HG03571 (cell line): ENCODE data around the gene DGKQ.
"Not testable (repeated sequence)": the region's sequence is repeated elsewhere in the genome, so short reads cannot be mapped to it uniquely, and the experiment has no call there.

Source experiments
- ATAC-seq: cut with Tn5 transposase; IDR thresholded peaks from one replicate; pipeline ENCODE4 v1.9.1; 2021; ENCODE audit not compliant: unreplicated experiment

DGKQ gene

DNA sequence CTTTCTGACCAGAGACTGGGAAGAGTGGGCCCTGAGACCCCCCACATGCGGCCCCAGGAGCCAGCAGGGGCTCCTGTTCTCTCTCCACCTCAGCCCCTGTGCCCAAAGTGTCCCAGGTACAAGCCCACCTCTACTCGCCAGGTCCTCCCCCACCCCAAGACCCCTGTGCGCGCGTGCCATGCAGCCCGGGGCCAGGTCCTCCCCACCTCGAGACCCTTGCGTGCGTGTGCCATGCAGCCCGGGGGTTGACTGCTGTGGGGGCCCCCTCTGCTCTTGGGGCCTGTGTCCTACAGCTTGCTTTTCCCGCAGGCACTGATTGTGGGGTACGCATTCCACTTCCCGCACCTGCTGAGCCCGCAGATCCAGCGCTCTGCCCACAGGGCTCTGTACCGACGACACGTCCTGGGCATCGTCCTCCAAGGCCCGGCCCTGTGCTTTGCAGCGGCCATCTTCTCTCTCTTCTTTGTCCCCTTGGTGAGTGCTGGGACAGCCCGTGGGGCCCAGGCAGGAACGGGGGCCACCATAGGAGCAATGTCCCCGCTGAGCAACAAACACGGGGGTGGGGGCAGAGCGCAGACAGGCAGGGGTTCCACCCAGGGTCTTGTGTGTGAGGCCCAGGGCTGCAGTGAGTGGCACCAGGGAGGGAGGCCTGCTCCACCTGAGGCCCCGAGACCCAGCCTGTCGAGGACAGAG lies 20.3 kb downstream of the DGKQ start:
- ATAC-seq = no peak

DNA sequence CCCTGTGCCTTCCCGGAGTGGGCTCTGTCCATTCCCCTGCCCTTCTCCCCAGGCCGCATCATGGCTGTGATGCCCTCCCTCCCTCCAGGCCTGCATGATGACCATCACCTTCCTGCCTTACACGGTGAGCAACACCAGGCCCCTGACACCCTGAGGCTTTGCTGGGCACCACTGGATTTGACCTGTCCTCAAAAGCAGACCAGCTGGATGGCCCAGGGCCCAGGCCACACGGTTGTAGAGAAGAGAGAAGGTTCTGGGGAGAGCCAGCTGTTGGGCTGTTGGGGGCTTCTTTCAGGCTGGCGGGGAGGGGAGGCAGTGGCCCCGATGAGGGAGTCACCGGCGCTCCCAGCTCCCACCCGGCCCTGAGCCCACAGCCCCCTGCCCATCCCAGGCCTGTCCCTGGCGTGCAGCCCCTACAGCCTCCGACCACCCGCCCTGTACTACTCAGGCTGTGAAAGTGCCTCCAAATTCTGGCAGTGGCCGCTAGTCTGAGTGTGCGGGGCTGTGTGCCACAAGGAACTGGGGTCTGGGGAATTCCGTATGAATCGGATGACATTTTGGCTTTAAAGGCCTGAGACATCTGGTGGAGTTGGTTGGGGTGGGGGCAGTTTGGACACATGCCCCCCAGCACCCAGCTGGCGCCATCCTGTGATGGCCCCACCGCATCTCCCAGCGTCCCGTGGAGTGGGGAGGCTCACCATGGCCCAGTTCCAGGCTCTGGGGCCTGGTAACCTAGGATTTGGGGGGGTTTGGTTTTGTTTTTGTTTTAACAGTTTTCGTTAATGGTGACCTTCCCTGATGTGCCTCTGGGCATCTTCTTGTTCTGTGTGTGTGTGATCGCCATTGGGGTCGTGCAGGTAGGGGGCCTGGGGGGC lies 21.5 kb downstream of the DGKQ start:
- ATAC-seq = no peak

DNA sequence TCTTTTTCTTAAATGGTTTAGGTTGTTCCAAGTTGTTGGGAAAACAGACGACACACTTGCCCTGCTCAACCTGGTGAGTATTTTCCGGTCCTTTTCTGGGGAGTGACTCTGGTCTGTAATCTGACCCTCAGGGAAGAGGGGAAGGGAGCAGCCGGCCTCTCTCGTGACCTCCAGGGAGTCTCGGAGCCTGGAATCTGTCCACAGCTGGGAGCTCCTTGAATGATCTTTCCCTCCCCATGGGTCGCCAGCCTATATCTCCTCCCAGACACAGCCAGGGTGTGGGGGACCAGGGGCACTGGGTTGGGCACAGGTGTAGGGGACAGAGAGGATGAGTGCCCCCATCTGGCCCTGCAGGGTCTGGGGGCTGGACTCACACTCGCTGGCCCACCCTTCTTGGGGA lies 22.2 kb downstream of the DGKQ start:
- no peak for ATAC-seq

DNA sequence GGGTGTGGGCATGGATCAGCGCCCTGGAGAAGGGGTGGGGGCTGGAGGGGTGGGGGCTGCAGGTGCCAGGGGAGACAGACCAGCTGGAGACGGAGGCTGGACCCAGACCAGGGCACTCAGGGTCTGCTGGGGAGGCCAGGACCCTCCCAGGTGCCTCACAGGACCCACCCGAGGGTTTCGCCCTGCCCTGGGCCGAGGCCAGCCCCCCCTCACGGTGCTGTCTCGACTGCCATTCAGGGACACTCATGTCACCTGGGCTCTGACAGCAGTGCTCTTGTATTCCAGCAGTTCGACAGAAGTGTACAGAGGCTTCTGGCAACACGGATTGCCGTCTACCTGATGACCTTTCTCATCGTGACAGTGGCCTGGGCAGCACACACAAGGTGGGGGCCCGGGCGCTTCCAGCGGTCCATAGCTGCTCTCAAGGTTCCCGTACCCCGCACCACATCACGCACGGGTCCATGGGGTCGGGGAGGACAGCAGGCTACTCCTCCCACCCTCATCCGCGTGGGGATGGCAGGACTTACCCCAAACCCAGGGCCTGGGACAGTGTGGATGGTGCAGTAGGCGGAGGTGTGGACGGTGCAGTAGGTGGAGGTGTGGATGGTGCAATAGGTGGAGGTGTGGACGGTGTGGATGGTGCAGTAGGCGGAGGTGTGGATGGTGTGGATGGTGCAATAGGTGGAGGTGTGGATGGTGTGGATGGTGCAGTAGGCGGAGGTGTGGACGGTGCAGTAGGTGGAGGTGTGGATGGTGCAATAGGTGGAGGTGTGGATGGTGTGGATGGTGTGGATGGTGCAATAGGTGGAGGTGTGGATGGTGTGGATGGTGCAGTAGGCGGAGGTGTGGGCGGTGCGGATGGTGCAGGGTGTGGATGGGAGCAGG lies 23.0 kb downstream of the DGKQ start:
- no peak for ATAC-seq

DNA sequence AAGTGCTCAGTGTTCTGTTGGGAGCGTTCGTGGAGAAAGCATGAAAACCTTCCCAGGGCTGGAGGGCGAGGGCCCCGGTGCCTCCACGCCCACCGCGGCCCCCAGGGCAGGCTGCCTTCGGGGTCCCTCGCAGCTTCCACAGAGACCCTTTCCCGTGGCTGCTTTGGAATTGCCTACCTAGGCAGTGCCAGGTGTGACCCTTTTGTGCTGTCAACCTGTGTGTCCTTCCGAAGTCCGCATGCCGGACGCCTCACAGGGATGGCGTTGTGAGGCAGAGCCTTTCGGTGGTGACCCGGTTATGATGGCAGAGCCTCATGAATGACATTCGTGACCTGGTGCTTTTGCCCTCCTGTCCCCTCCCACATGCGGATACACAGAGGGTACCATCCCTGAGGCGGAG lies 23.7 kb downstream of the DGKQ start:
- ATAC-seq = no peak

DNA sequence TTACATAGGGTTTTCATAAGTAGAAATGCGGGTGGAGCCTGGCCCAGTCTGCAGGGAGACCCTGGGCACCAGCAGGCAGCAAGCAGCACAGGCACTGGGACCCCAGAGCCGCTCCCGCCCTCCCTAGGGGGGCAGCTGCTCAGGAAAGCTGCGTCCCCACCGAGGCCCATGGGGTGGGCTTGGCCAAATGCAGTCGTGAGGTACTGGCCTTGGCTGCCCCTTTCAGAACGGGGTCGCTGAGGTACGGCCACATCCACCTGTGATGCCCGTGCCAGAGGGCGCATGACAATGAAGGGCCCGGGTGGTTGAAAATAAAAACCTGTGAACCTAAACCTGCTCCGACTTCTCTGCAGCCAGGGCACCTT lies 24.5 kb downstream of the DGKQ start:
- ATAC-seq = no peak

DNA sequence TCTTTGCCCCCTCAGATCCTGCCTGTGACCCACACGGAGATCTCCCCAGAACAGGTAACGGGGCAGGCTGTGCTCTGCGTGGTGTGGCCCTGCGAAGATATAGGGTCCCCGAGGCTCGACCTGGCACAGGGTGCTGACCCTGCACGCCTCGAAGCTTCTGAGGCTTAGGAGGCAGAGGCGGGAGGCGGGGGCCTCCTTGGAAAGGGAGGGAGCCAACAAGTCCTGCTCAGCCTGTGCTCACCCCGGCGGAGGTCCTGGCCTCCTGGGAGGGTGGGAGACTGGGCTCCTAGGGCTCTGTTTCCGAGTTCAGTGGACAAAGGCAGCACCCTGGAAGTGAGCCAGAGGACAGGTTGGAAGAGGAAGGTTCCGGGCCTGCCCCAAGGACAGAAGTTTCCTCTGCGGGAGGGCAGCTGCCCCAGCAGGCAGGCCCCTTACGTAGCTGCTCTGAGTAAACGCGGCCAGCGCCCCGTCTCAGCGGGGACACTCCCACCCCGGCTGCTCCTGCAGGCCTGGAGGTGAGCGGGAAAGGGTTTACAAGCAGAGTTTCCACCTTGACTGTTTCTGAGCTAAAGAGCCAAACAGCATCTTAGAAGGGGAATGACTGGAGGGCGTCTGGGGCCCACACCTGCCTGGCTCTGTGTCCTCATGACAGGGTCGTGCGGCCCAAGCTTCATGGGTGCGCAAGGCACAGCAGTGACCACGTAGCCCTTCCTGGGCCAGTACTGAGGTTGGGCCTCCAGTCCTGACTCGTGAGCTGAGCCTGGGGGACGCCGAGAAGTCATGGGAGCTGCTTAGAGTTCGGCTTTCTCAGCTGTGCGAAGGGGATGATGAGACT lies 25.1 kb downstream of the DGKQ start:
- ATAC-seq = no peak

DNA sequence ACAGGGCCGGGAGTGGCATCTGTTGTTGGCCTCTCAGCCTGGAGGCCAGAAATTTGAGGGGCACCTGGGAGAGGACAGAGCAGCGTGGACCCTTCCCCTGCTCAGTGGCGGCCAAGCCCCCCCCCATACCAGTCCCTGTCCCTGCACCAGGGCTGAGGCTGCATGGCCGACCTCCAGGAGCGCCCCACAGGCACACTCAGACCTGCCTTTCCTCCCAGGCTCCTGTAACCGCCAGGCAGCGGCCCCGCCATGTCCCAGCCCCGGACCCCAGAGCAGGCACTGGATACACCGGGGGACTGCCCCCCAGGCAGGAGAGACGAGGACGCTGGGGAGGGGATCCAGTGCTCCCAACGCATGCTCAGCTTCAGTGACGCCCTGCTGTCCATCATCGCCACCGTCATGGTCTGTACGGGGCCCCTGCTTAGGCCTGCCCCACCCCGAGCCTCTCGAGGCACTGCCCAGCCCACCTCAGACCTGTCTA lies 25.8 kb downstream of the DGKQ start:
- no peak for ATAC-seq

DNA sequence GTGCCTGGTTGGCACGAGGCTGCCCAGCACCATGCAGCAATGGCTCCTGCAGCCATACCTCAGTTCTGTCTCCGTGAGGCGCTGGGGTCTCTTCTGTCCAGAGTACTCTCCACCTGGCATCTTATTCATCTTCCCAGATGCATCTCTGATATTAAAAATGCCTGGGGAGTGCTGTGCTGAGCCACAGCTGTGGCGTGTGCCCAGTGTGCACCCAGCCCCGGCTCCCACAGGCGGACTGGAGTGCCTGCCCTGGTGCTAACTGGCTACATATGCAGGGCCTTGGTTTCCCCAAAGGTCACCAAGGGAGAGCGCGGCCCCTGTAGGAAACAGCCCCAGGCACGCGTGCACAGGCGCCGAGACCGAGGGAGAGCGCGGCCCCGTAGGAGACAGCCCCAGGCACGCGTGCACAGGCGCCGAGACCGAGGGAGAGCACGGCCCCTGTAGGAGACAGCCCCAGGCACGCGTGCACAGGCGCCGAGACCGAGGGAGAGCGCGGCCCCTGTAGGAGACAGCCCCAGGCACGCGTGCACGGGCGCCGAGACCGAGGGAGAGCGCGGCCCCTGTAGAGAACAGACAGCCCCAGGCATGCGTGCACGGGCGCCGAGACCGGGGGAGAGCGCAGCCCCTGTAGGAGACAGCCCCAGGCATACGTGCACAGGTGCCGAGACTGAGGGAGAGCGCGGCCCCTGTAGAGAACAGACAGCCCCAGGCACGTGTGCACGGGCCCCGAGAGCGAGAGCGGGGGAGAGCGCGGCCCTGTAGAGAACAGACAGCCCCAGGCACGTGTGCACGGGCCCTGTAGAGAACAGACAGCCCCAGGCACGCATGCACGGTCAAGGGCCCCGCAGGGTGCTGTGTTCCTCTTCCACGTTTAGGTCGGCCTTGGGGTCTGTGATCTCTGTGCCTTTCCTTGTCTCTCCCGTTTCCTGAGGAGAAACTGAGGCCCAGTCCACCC lies 26.6 kb downstream of the DGKQ start:
- ATAC-seq = no peak

DNA sequence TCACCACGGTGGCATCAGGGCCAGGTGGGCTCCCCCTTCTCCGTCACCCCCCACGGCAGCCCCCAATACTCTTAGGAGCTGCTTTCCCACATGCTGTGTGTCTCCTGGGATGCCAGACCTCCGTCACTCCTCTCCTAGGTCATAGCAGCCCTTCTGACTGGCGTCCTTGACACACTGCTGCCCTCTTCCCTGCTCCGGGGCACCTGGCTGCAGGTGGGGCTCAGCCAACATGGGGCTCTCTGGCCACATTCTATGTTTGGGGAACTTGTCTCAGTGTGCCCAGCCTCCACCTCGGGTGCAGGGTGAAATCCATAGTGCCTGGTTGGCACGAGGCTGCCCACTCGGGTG lies 27.3 kb downstream of the DGKQ start:
- ATAC-seq = no peak

DNA sequence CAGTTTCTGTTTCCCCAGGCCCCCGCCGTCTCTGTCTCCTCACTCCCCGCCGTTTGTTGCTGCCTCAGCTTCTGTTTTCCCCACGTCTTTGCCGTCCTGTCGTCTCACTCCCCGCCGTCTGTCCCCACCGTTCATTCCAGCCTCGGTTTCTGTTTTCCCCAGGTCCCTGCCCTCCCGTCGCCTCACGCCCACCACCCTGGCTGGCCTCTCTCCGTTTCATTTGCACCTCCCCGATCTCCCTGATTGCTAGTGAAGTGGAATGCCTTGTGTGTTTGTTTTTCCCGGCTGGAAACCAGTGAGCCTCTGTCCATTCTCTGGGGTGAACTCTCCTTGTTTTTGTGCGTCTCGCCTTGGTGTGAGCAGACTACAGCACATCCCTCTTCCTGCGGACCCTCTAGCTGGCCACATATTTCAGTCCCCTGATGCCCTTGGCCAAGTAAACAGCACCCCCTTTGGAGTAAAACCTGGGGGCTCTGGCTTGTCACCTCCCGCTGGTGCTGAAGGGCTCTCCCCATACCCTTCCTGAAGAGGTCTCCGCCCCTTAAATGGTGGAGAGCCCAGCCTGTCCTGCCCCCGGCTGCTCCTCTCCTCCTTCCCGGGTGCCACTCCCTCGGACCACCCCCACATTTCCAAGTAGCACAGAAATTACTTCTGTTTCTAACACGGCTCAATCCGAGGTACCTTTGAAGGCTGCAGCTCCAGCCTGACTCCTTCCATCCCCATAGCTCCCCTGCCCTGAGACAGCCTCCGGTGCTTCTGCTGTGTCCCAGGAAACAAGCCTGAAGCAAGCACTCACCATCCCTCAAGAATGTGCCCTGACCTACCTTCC lies 27.9 kb downstream of the DGKQ start:
- no peak for ATAC-seq

DNA sequence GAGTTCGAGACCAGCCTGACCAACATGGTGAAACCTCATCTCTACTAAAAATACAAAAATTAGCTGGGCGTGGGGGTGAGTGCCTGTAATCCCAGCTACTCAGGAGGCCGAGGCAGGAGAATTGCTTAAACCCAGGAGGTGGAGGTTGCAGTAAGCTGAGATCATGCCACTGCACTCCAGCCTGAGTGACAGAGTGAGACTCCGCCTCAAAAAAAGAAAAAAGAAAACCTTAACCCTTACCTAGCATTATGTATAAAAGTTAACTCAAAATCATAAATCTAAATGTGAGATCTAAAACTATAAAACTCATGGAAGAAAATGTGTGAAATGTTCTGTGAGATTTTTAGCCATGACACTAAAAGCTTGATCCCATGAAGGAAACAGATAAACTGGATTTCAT lies 33.9 kb downstream of the DGKQ start:
- not testable (repeated sequence) for ATAC-seq

DNA sequence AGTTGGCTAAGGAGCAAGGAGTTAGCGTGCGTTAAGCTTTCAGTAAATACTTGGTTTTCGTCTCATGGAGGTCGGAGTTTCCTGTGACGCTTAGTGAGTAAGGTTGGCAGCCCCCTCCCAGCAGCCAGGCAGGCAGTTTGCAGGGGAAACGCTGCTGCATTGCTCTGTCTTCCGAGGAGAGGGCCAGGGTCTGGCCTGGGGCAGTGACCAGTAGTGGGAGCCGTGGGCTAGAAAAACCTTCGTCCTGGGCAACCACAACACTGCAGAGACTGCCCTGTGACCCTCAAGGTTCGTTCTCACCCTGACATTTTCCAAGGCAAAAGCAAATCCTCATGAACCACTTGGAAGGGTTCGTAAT lies 40.7 kb downstream of the DGKQ start:
- no peak for ATAC-seq

DNA sequence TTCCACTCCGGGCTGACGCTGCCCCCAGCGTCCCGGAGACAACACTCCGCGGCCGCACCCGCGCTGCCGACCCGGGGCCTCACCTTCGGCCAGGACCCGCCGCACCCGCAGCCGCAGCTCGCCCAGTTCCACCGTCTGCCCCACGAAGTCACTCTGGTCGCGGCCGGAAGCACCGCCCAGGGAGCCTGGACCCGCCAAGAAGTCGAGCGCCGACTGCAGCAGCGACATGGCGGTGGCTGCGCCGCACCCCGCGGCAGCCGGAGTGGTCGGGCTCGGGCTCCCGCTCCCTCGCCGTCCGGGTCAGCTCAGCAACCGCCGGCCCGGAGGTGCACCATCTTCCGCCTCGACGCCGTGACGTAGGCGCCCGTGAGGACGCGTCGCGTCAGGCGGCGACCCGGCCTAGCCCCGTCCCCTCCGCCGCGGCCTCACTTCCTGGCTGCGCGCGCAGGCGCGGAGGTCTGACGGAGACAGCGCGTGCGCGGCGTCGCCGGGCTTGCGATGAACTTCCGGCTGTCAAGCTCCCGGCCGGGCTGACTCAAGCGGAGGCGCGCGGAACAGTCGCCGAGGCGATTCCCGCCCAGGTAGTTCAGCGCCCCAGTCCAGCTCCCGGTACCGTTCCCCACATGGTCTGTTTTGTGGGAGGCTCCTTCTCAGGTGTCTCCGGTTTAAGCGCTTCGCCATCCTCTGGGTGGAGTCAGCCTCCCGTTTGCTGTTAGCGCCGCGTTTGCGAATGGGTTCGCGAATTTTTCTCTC lies 41.2 kb downstream of the DGKQ start, which contains the start of the genes GAK and TMEM175:
Gene GAK (minus strand): TSS at position 357 of the 753 bp plus-strand sequence. CDS start 129 bp downstream, at position 228.
Gene TMEM175 (plus strand): TSS at position 501 of the 753 bp plus-strand sequence. CDS start 15,280 bp downstream, outside the sequence.
- peak; percentile 85 for ATAC-seq

DNA sequence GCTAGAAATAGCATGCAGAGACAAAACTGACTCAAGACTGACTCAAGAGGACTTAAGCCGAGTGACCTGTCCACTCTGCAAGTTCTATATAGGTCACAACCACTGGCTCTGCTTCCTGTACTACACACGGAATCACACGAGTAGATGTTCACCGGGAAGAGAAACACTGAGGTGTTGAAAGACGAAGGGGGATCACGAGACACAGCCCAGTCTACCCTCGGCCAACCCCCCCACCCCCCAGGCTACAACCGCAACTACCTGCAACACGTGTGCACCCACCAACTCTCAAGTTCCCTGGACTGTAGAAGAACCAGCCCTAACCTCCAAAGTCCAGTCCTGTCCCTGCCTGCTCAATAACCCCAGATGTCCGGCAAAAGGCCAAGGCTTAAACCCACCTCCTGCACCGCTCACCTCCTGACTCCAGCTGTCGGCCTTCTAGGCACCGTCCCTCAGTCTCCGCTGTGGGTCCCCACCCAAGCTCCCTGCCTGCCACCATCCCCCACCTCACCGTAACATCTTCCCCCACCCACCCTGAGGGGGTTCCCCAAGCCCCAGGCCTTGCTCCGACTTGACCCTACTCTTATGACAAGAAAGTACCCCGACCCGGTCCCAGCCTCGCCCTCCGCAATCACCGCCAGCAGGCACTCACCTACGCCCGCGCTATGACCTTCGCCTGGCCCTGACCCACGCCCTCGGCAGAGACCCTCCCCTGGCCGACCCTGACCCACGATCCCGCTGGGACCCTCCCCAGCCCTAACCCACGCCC lies 42.0 kb downstream of the DGKQ start:
- no peak for ATAC-seq

DNA sequence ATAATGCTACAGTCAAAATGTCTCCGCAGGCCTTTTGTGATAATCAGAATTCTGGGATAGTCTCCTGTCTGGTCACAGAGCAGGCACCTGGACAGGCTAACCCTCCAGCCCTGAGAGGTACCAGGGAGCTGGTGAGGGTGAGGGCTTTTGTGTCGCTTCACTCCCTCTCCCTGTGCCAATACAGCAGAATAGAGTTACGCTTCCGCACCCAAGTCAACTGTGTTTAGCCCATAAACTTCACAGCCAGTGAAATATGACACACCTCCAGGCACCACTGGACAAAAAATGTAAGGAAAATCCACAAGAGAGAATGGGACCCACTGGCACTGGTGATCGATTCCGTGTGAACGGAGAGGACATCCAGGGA lies 42.6 kb downstream of the DGKQ start:
- ATAC-seq = no peak

DNA sequence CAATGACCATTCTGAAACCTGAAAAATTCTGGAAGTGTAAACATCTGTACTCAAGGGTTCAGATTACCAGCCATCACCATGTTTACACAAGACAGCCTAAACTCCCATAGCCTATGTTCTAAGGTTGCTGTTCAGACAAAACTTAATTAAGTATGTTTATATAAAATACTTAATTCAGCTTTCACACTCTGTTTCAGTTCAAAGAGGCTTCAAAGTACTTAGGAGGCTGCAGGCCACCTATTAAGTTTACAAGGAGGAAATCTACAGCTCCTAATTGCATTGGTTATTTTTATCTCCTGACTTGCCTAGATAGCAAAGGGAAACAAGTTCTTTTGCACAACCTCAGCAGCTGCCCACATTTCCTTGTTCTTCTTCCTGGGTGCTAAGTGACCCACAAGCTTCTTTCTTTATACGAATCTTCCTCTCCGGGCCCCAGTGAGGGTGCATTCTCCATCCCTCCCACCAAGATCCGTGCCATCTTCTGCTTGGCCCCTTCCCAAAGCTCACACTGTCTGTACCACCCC lies 43.3 kb downstream of the DGKQ start:
- no peak for ATAC-seq
